Measurements from ENCODE around the gene TXNDC16. TPM values are rescaled to one million over a fixed set of nuclear protein-coding genes. Genes with fewer than 3 reads are reported as not detected.
A peak's percentile ranks its signal among the peaks of the same experiment; 100 is the strongest.

The TXNDC16 gene
- total RNA-seq (ENCODE audit: low replicate concordance) = 17.9 and 22.6 TPM in 2 replicates

GRCh38 chr14:52552063-52552988, at the start of gene TXNDC16, which contains the start of gene GPR137C:
Gene TXNDC16 (minus strand): TSS chr14:52552505. CDS start chr14:52543557, 8,948 bp downstream.
Gene GPR137C (plus strand): TSS chr14:52552836. CDS start chr14:52553148, 312 bp downstream.
- H3K27me3 Mint-ChIP-seq (ENCODE audit: insufficient read depth, low read depth) = no peaks in the 10 kb centered on the region
- peak within 1 kb of the TSS; percentile 99 for H3K4me3 Mint-ChIP-seq
- Histone ChIP-seq H3K79me2 (ENCODE audit: low read depth) (peaks cover 65% of the 10 kb centered on the region), H3K36me3 (no peaks in the 10 kb centered on the region), H3F3A (ENCODE audit: low read depth) (peaks cover 21% of the 10 kb centered on the region), H3K4me1 (peaks cover 27% of the 10 kb centered on the region), H3K9me3 (ENCODE audit: low read depth) (no peaks in the 10 kb centered on the region), H3K27ac (peak within 1 kb of the TSS; percentile 80), H3K27me3 (no peaks in the 10 kb centered on the region), H3K4me2 (peak within 1 kb of the TSS; percentile 92), H2AFZ (replicated peaks) (peak within 1 kb of the TSS; percentile 88), H3K4me3 (peak within 1 kb of the TSS; percentile 92), H3K9ac (peak within 1 kb of the TSS; percentile 52), H4K20me1 (ENCODE audit: low read depth) (no peaks in the 10 kb centered on the region)
- peaks cover 5% of the 10 kb centered on the region for H3K36me3 Mint-ChIP-seq
- no peaks in the 10 kb centered on the region for H3K9me3 Mint-ChIP-seq
- no peak for TF ChIP-seq CTCF (IDR thresholded peaks at IDR 0.05)
- TF ChIP-seq EZH2 (IDR thresholded peaks at IDR 0.05) = no peak
- TF ChIP-seq EZH2phosphoT487 (IDR thresholded peaks at IDR 0.05) = no peak
- H3K4me1 Mint-ChIP-seq = peaks cover 22% of the 10 kb centered on the region
- DNase-seq (ENCODE audit: low spot score) = peak; percentile 100
- H3K27ac Mint-ChIP-seq = peak within 1 kb of the TSS; percentile 97

- H3K36me3 Mint-ChIP-seq = peaks cover 21% of the 10 kb centered on the region
These were observed 47.7 kb upstream of the TXNDC16 start for GRCh38 chr14:52599974-52600373.

GRCh38 chr14:52598568-52598967, 46.3 kb upstream of the TXNDC16 start:
- H3K27me3 Mint-ChIP-seq (ENCODE audit: insufficient read depth, low read depth) = peaks cover 2% of the 10 kb centered on the region
- H3K9me3 ChIP-seq (ENCODE audit: low read depth) = no peaks in the 10 kb centered on the region
- H3K4me3 Mint-ChIP-seq = no peak overlapping the region
- no peak overlapping the region for H3K4me2 ChIP-seq
- no peak overlapping the region for H3K27ac ChIP-seq
- H3F3A ChIP-seq (ENCODE audit: low read depth) = no peaks in the 10 kb centered on the region
- H3K27ac Mint-ChIP-seq = no peak overlapping the region
- no peak for TF ChIP-seq EZH2 (IDR thresholded peaks at IDR 0.05)
- H3K36me3 ChIP-seq = no peaks in the 10 kb centered on the region
- no peaks in the 10 kb centered on the region for H3K79me2 ChIP-seq (ENCODE audit: low read depth)
- H2AFZ ChIP-seq (replicated peaks) = no peak overlapping the region
- H3K4me1 Mint-ChIP-seq = no peaks in the 10 kb centered on the region
- no peak for DNase-seq (ENCODE audit: low spot score)
- peaks cover 13% of the 10 kb centered on the region for H3K36me3 Mint-ChIP-seq
- H3K4me1 ChIP-seq = no peaks in the 10 kb centered on the region
- peaks cover 17% of the 10 kb centered on the region for H3K9me3 Mint-ChIP-seq
- no peak overlapping the region for H3K4me3 ChIP-seq
- no peak overlapping the region for H3K9ac ChIP-seq
- H3K27me3 ChIP-seq = no peaks in the 10 kb centered on the region
- no peaks in the 10 kb centered on the region for H4K20me1 ChIP-seq (ENCODE audit: low read depth)

More at GRCh38 chr14:52599974-52600373, 47.7 kb upstream of the TXNDC16 start:
- H3K27ac Mint-ChIP-seq = no peak overlapping the region
- Histone ChIP-seq H3K4me2 (no peak overlapping the region), H4K20me1 (ENCODE audit: low read depth) (no peaks in the 10 kb centered on the region), H3K27ac (no peak overlapping the region), H3K79me2 (ENCODE audit: low read depth) (no peaks in the 10 kb centered on the region), H2AFZ (replicated peaks) (no peak overlapping the region), H3K9me3 (ENCODE audit: low read depth) (peaks cover 6% of the 10 kb centered on the region), H3K4me1 (no peaks in the 10 kb centered on the region), H3F3A (ENCODE audit: low read depth) (no peaks in the 10 kb centered on the region), H3K36me3 (no peaks in the 10 kb centered on the region), H3K27me3 (no peaks in the 10 kb centered on the region), H3K9ac (no peak overlapping the region), H3K4me3 (no peak overlapping the region)
- DNase-seq (ENCODE audit: low spot score) = no peak
- TF ChIP-seq EZH2 (IDR thresholded peaks at IDR 0.05) (no peak), EZH2phosphoT487 (IDR thresholded peaks at IDR 0.05) (no peak), CTCF (IDR thresholded peaks at IDR 0.05) (no peak)
- peaks cover 2% of the 10 kb centered on the region for H3K27me3 Mint-ChIP-seq (ENCODE audit: insufficient read depth, low read depth)
- H3K4me1 Mint-ChIP-seq = no peaks in the 10 kb centered on the region
- H3K4me3 Mint-ChIP-seq = no peak overlapping the region
- H3K9me3 Mint-ChIP-seq = peaks cover 12% of the 10 kb centered on the region

All from neural progenitor cell (in vitro differentiated cells).